Thoracic aorta (tissue), 2 donors: ENCODE measurements around the gene ARMH4. TPM values are rescaled to one million over a fixed set of nuclear protein-coding genes. Genes with fewer than 3 reads are reported as not detected.
A peak's percentile ranks its signal among the peaks of the same experiment; 100 is the strongest.

Source experiments
- ATAC-seq: fragments of 150-250 bp; one replicate; pipeline ENCODE4 v1.8.0; 2017; ENCODE audit warnings: low read depth; ENCODE audit not compliant: insufficient number of reproducible peaks, low FRiP score
- DNase-seq: peaks from one replicate; pipeline ENCODE4 v3.0.0-alpha.2; 2020; ENCODE audit warnings: low spot score
- H3K27ac ChIP-seq, 2 donors: fragments of 200-600 bp; sonication (generic); 1 replicate in 1 of 2; 2 replicates in 1 of 2; pipeline ENCODE4 v1.5.1; 2016; ENCODE audit warnings: mild to moderate bottlenecking in 2 of 2, moderate library complexity in 2 of 2
- H3K27me3 ChIP-seq: fragments of 200-600 bp; sonication (generic); replicated peaks from 2 replicates; pipeline ENCODE4 v1.6.0; 2016; ENCODE audit warnings: mild to moderate bottlenecking; ENCODE audit not compliant: insufficient read depth
- H3K36me3 ChIP-seq: fragments of 200-600 bp; sonication (generic); one replicate; pipeline ENCODE4 v1.5.1; 2016
- H3K4me1 ChIP-seq, 2 donors: fragments of 200-600 bp; sonication (generic); 1 replicate in 1 of 2; 2 replicates in 1 of 2; pipeline versions ENCODE4 v1.5.1 to v1.6.0; 2016; ENCODE audit warnings: low read depth in 2 of 2, mild to moderate bottlenecking in 1 of 2; ENCODE audit not compliant: control insufficient read depth in 1 of 2
- H3K4me3 ChIP-seq: fragments of 200-600 bp; sonication (generic); 2 replicates; pipeline ENCODE4 v1.5.1; 2016; ENCODE audit warnings: mild to moderate bottlenecking
- H3K9me3 ChIP-seq: fragments of 200-600 bp; sonication (generic); 2 replicates; pipeline ENCODE4 v1.5.1; 2016
- total RNA-seq, 2 donors: library from RNA; depleted of rRNA; stranded (reverse); fragments of >200 nt; gene quantifications; one replicate each; pipeline versions ENCODE4 v1.1.0 to v1.2.3, GENCODE V29; 2016
- TF ChIP-seq, protein P1 (sequence below): fragments of 200-600 bp; sonication (generic); IDR thresholded peaks from one replicate; pipeline ENCODE4 v1.5.1; 2019; ENCODE audit warnings: antibody characterized with exemption

ARMH4 gene
- total RNA-seq, 2 donors from 2014 or later, result 10.0 to 10.8 TPM

DNA sequence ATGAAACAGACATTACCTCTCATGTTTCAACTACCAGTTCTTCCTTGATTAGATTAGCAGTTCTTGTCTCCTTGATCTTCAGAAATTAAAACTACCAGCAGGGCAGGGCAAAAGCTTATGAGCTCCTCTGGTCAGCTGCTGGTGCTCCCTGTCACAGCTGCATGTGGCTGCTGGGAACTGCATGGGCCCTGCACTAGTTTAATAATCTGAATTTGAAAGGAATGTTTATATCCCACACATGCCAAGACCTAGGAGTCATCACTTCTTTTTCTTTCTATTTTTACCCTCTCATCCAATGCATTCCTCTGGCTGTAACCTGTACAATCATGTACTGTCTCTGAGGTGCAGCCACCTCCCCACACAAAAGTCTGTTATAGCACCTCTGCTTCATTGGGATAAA lies 73.9 kb downstream of the ARMH4 start:
- ATAC-seq, result no peak
- H3K4me1 ChIP-seq, result peaks cover 21 to 36% of the 10 kb centered on the region in 2 donors

DNA sequence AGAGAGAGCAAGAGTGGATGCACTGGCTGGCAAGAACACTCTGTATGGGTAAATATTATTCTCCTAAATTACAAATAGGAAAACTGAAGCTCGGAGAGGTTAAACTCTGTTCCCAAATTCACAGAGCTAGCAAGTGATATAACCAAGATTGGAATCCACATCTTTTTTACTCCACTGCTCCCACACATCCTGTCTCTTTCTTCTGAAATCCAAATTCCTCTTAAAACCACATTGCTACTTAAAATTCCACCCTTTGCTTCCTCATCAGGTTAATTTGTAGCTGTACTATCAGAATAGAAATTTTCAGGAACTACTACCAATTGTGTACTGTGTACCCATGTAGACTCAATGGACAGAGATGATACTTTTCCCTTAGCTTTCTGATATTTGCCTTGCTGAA lies 74.4 kb downstream of the ARMH4 start:
- Histone ChIP-seq H3K4me3 (no peak overlapping the region), H3K27me3 (no peaks in the 10 kb centered on the region), H3K9me3 (no peaks in the 10 kb centered on the region), H3K4me1 (peaks cover 20 to 32% of the 10 kb centered on the region in 2 donors), H3K27ac (peak overlapping the region; percentile 3 to 66), H3K36me3 (no peaks in the 10 kb centered on the region)
- DNase-seq (no peak), ATAC-seq (no peak)
- TF ChIP-seq, protein P1, sequence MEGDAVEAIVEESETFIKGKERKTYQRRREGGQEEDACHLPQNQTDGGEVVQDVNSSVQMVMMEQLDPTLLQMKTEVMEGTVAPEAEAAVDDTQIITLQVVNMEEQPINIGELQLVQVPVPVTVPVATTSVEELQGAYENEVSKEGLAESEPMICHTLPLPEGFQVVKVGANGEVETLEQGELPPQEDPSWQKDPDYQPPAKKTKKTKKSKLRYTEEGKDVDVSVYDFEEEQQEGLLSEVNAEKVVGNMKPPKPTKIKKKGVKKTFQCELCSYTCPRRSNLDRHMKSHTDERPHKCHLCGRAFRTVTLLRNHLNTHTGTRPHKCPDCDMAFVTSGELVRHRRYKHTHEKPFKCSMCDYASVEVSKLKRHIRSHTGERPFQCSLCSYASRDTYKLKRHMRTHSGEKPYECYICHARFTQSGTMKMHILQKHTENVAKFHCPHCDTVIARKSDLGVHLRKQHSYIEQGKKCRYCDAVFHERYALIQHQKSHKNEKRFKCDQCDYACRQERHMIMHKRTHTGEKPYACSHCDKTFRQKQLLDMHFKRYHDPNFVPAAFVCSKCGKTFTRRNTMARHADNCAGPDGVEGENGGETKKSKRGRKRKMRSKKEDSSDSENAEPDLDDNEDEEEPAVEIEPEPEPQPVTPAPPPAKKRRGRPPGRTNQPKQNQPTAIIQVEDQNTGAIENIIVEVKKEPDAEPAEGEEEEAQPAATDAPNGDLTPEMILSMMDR, result no peak

More for the DNA sequence above, 73.9 kb downstream of the ARMH4 start:
- TF ChIP-seq, protein P1, result no peak
- Histone ChIP-seq H3K27ac (peak overlapping the region; percentile 3 to 66), H3K36me3 (no peaks in the 10 kb centered on the region), H3K4me3 (no peak overlapping the region), H3K9me3 (no peaks in the 10 kb centered on the region), H3K27me3 (no peaks in the 10 kb centered on the region)
- DNase-seq, result no peak

DNA sequence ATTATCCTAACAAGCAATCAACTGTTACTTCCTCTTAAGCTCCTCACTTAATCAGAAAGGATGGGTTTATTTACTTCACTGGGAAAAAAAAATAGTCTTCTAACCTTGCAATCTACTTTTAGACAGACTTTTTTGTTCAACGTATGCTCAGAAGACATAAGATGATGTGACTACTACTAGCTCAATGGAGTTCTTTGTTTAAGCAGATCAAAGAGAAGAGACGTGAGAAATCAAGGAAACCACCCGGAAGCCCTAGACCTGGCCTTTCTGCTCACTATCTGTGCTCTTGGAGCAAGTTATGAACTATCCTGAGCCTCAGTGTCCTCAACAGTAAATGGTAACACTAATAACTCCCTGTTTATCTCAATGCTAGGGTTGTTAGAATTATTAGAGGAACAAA lies 78.5 kb downstream of the ARMH4 start:
- no peaks in the 10 kb centered on the region for H3K36me3 ChIP-seq
- no peak for DNase-seq
- ATAC-seq, result no peak
- H3K4me3 ChIP-seq, result no peak overlapping the region
- H3K27me3 ChIP-seq, result no peaks in the 10 kb centered on the region
- H3K4me1 ChIP-seq, result peaks cover 14 to 27% of the 10 kb centered on the region in 2 donors
- TF ChIP-seq, protein P1, result no peak
- H3K27ac ChIP-seq, result no peak overlapping the region
- no peaks in the 10 kb centered on the region for H3K9me3 ChIP-seq

DNA sequence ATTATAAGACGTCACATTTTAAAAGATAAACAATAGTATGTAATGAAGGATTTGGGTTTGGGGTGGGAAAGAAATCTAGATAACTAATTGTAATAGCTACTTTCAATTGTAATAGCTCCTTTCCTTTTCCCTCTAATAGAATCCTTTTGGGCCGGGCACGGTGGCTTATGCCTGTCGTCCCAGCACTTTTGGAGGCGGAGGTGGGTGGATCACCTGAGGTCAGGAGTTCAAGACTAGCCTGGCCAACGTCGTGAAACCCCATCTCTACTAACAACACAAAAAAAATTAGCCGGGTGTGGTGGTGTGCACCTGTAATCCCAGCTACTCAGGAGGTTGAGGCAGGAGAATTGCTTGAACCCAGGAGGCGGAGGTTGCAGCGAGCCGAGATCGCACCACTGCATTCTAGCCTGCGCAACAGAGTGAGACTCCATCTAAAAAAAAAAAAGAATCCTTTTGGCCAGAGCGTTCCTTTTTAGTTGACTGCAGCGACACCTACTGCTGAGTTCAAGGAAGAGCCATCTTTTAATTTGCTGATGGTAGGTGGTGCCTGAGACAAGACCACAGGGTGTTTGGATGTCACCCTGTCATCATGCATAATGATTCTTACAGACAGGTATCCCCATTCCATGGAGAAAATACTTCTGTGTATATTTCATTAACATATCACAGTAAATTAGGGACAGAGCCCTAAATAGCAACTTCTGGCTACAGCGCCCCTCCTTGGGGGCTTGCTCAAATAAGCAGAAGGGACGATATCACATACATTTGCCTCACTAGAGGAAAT lies 79.5 kb downstream of the ARMH4 start:
- H3K4me3 ChIP-seq, result peak overlapping the region; percentile 59

DNA sequence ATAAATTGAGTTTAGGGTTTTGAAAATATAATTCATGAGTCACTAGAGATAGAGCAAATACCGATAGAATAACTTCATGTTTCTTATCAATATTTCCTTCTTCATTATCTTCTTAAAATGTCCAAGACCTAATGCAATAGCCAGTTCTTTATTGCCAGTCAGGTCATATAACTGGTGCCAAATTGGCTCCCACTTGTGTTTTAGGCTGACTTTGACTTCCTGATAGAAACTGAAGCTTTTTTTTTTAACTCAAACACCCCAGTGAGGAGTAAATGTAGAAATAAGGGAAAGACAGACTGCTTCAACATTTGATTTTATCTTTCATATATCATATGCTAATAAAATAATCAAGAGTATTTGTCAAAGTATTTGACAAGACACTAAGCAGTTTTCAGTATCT lies 80.7 kb downstream of the ARMH4 start:
- Histone ChIP-seq H3K27me3 (no peaks in the 10 kb centered on the region), H3K4me1 (peaks cover 6 to 11% of the 10 kb centered on the region in 2 donors), H3K27ac (no peak overlapping the region), H3K4me3 (no peak overlapping the region), H3K9me3 (no peaks in the 10 kb centered on the region), H3K36me3 (no peaks in the 10 kb centered on the region)
- ATAC-seq, result no peak
- TF ChIP-seq, protein P1, result no peak
- DNase-seq, result no peak

More for the DNA sequence above, 79.5 kb downstream of the ARMH4 start:
- Histone ChIP-seq H3K4me1 (peaks cover 10 to 16% of the 10 kb centered on the region in 2 donors), H3K27ac (no peak overlapping the region), H3K27me3 (no peaks in the 10 kb centered on the region), H3K36me3 (no peaks in the 10 kb centered on the region), H3K9me3 (no peaks in the 10 kb centered on the region)
- DNase-seq, result no peak
- TF ChIP-seq, protein P1, result peak; percentile 68
- peak; percentile 60 for ATAC-seq
